Mesenchymal stem cell (in vitro differentiated cells and primary cell): Measurements from ENCODE around the gene RAD1.

Experiments
- DNase-seq: peaks from one replicate; pipeline ENCODE4 v3.0.0-alpha.2; 2013
- H2AFZ ChIP-seq: one replicate; pipeline ENCODE4 v1.6.1; 2013; ENCODE audit warnings: low read depth, mild to moderate bottlenecking, control low read depth, inconsistent platforms, low read length, moderate library complexity
- H2AK5ac ChIP-seq: 2 replicates; pipeline ENCODE4 v1.6.1; 2013; ENCODE audit warnings: low read length, moderate library complexity, mild to moderate bottlenecking, inconsistent platforms; ENCODE audit not compliant: severe bottlenecking
- H2BK120ac ChIP-seq: one replicate; pipeline ENCODE4 v1.6.1; 2013; ENCODE audit warnings: low read depth, mild to moderate bottlenecking, inconsistent platforms, low read length, moderate library complexity
- H2BK12ac ChIP-seq, 2 experiments: one replicate each; pipeline ENCODE4 v1.6.1; 2013; ENCODE audit warnings: inconsistent platforms in 2 of 2, low read length in 2 of 2, mild to moderate bottlenecking in 2 of 2, moderate library complexity in 2 of 2, control low read depth in 1 of 2
- H2BK15ac ChIP-seq: one replicate; pipeline ENCODE4 v1.6.1; 2013; ENCODE audit warnings: mild to moderate bottlenecking, low read depth, inconsistent platforms; ENCODE audit not compliant: poor library complexity, severe bottlenecking
- H2BK5ac ChIP-seq: 2 replicates; pipeline ENCODE4 v1.6.1; 2013; ENCODE audit warnings: low read depth, mild to moderate bottlenecking, low read length, control low read depth, inconsistent platforms; ENCODE audit not compliant: poor library complexity, severe bottlenecking
- H3K14ac ChIP-seq, 2 experiments: one replicate each; pipeline ENCODE4 v1.6.1; 2013; ENCODE audit warnings: inconsistent platforms in 2 of 2, low read length in 2 of 2, control low read depth in 1 of 2, mild to moderate bottlenecking in 1 of 2, moderate library complexity in 1 of 2
- H3K18ac ChIP-seq, 2 experiments: one replicate each; pipeline ENCODE4 v1.6.1; 2013; ENCODE audit warnings: inconsistent platforms in 2 of 2, low read length in 2 of 2, control low read depth in 1 of 2, low read depth in 1 of 2, mild to moderate bottlenecking in 1 of 2
- H3K23ac ChIP-seq, 2 experiments: one replicate each; pipeline ENCODE4 v1.6.1; 2013; ENCODE audit warnings: inconsistent platforms in 2 of 2, low read length in 2 of 2, mild to moderate bottlenecking in 2 of 2, moderate library complexity in 2 of 2, control low read depth in 1 of 2
- H3K27ac ChIP-seq: 2 replicates; pipeline ENCODE4 v1.5.1; 2013; ENCODE audit warnings: mild to moderate bottlenecking, moderate library complexity, low read length, control low read depth, inconsistent platforms; ENCODE audit not compliant: poor library complexity, severe bottlenecking
- H3K27me3 ChIP-seq, 2 experiments: 2 replicates each; pipeline versions ENCODE4 v1.6.1 to v1.7.0; 2013; ENCODE audit warnings: low read length in 2 of 2, mild to moderate bottlenecking in 2 of 2, moderate library complexity in 2 of 2, control low read depth in 1 of 2, inconsistent platforms in 1 of 2; ENCODE audit not compliant: control insufficient read depth in 1 of 2, insufficient read depth in 1 of 2
- H3K36me3 ChIP-seq, 2 experiments: 2 replicates each; pipeline versions ENCODE4 v1.6.1 to v1.7.0; 2013; ENCODE audit warnings: low read length in 2 of 2, control low read depth in 1 of 2, inconsistent platforms in 1 of 2, low read depth in 1 of 2, mild to moderate bottlenecking in 1 of 2; ENCODE audit not compliant: insufficient read depth in 2 of 2, control insufficient read depth in 1 of 2
- H3K4ac ChIP-seq, 2 experiments: one replicate each; pipeline ENCODE4 v1.6.1; 2013; ENCODE audit warnings: inconsistent platforms in 2 of 2, low read length in 2 of 2, mild to moderate bottlenecking in 2 of 2, moderate library complexity in 2 of 2, control low read depth in 1 of 2, low read depth in 1 of 2
- H3K4me1 ChIP-seq: 2 replicates; pipeline ENCODE4 v1.6.1; 2013; ENCODE audit warnings: low read depth, low read length, control low read depth; ENCODE audit not compliant: control insufficient read depth, insufficient read depth
- H3K4me2 ChIP-seq: 2 replicates; pipeline ENCODE4 v1.6.1; 2013; ENCODE audit warnings: low read length, mild to moderate bottlenecking, inconsistent platforms; ENCODE audit not compliant: poor library complexity, severe bottlenecking
- H3K4me3 ChIP-seq, 2 experiments: 2 replicates each; pipeline versions ENCODE4 v1.5.1 to v1.7.0; 2013; ENCODE audit warnings: low read length in 2 of 2, mild to moderate bottlenecking in 2 of 2, control low read depth in 1 of 2, low read depth in 1 of 2; ENCODE audit not compliant: insufficient read depth in 1 of 2
- H3K79me1 ChIP-seq: replicated peaks from 2 replicates; pipeline ENCODE4 v1.6.1; 2013; ENCODE audit warnings: mild to moderate bottlenecking, control low read depth, low read length, inconsistent platforms; ENCODE audit not compliant: poor library complexity, severe bottlenecking
- H3K9ac ChIP-seq: 2 replicates; pipeline ENCODE4 v1.7.0; 2013; ENCODE audit warnings: mild to moderate bottlenecking, low read length, moderate library complexity
- H3K9me3 ChIP-seq: 2 replicates; pipeline ENCODE4 v1.7.0; 2013; ENCODE audit warnings: mild to moderate bottlenecking, low read length; ENCODE audit not compliant: control insufficient read depth
- H4K8ac ChIP-seq: one replicate; pipeline ENCODE4 v1.6.1; 2013; ENCODE audit warnings: inconsistent platforms, mild to moderate bottlenecking, low read length, moderate library complexity
- H4K91ac ChIP-seq: one replicate; pipeline ENCODE4 v1.6.1; 2013; ENCODE audit warnings: mild to moderate bottlenecking, low read length, inconsistent platforms
- WGBS: methylation state at CpG from one replicate; pipeline ENCODE4 v1.1.7; 2013; ENCODE audit warnings: mixed read lengths; 5-methylcytosine and 5-hydroxymethylcytosine counted together

The RAD1 gene

GRCh38 chr5:34892414-34892813 lies 22.9 kb downstream of the RAD1 start:
- Histone ChIP-seq H3K4ac (no peak overlapping the region), H3K14ac (no peak overlapping the region), H3K9me3 (no peaks in the 10 kb centered on the region), H3K79me1 (no peaks in the 10 kb centered on the region), H2BK5ac (no peak overlapping the region), H2BK120ac (no peak overlapping the region), H2BK12ac (no peak overlapping the region), H2AK5ac (no peak overlapping the region), H3K4me3 (no peak overlapping the region), H2BK15ac (no peak overlapping the region), H3K23ac (no peak overlapping the region), H3K18ac (no peak overlapping the region), H4K91ac (no peak overlapping the region), H3K27ac (no peak overlapping the region), H2AFZ (no peak overlapping the region), H4K8ac (no peak overlapping the region), H3K4me1 (no peaks in the 10 kb centered on the region), H3K27me3 (no peaks in the 10 kb centered on the region), H3K36me3 (no peaks in the 10 kb centered on the region), H3K4me2 (no peak overlapping the region), H3K9ac (peak overlapping the region; percentile 50)
- 90% methylated on average over 6 of the region's 6 CpGs for WGBS
- no peak for DNase-seq

DNA sequence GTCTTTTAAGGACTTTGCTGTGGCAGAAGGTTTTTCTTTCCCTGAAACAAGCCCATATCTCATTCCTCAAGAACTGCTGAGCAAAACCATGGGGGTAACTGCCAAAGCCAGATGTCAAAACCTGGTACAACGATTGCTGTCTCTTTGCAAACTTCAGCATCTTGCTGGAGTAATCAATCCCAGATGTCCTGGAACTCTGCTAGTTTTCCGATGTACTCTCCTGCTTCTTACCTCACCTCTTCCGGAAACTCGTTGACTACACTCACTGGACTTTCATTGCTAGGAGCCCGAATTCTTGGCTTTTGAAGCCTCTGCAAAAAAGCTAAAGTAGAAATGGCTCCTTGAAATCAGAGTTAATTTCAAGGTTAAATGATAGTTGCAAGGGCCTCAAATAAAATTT lies 23.3 kb downstream of the RAD1 start:
- 64% methylated on average over 5 of the region's 5 CpGs for WGBS
- no peaks in the 10 kb centered on the region for H3K9me3 ChIP-seq
- no peak overlapping the region for H2BK120ac ChIP-seq
- H4K8ac ChIP-seq, result no peak overlapping the region
- no peak overlapping the region for H2AFZ ChIP-seq
- H3K4me3 ChIP-seq, result no peak overlapping the region
- no peak overlapping the region for H3K23ac ChIP-seq
- no peaks in the 10 kb centered on the region for H3K79me1 ChIP-seq
- H3K4me1 ChIP-seq, result no peaks in the 10 kb centered on the region
- H2AK5ac ChIP-seq, result no peak overlapping the region
- no peak overlapping the region for H2BK15ac ChIP-seq
- H3K36me3 ChIP-seq, result no peaks in the 10 kb centered on the region
- H3K18ac ChIP-seq, result no peak overlapping the region
- H3K4me2 ChIP-seq, result no peak overlapping the region
- peak overlapping the region; percentile 61 for H3K9ac ChIP-seq
- H3K27me3 ChIP-seq, result no peaks in the 10 kb centered on the region
- no peak overlapping the region for H2BK12ac ChIP-seq
- no peak overlapping the region for H3K27ac ChIP-seq
- no peak overlapping the region for H2BK5ac ChIP-seq
- no peak for DNase-seq
- H4K91ac ChIP-seq, result no peak overlapping the region
- H3K14ac ChIP-seq, result no peak overlapping the region
- no peak overlapping the region for H3K4ac ChIP-seq

- H3K14ac ChIP-seq, result no peak overlapping the region
- no peaks in the 10 kb centered on the region for H3K36me3 ChIP-seq
- H2AK5ac ChIP-seq, result no peak overlapping the region
- no peak overlapping the region for H3K4me2 ChIP-seq
- no peaks in the 10 kb centered on the region for H3K4me1 ChIP-seq
- no peak overlapping the region for H2BK120ac ChIP-seq
- no peak overlapping the region for H3K4me3 ChIP-seq
- WGBS, result 100% methylated on average over 1 of the region's 1 CpG
- no peak overlapping the region for H3K18ac ChIP-seq
- no peak overlapping the region for H4K91ac ChIP-seq
- H3K9ac ChIP-seq, result no peak overlapping the region
- H3K23ac ChIP-seq, result no peak overlapping the region
- H3K27ac ChIP-seq, result no peak overlapping the region
- H3K27me3 ChIP-seq, result no peaks in the 10 kb centered on the region
- H2AFZ ChIP-seq, result no peak overlapping the region
- no peak overlapping the region for H3K4ac ChIP-seq
- no peak for DNase-seq
- no peak overlapping the region for H2BK15ac ChIP-seq
- H3K79me1 ChIP-seq, result no peaks in the 10 kb centered on the region
- no peak overlapping the region for H2BK5ac ChIP-seq
- H4K8ac ChIP-seq, result no peak overlapping the region
- H3K9me3 ChIP-seq, result no peaks in the 10 kb centered on the region
- H2BK12ac ChIP-seq, result no peak overlapping the region
These were observed 25.9 kb downstream of the RAD1 start for GRCh38 chr5:34889394-34889793.

- H3K23ac ChIP-seq, result no peak overlapping the region
- 95% methylated on average over 1 of the region's 3 CpGs for WGBS
- H4K91ac ChIP-seq, result no peak overlapping the region
- no peak overlapping the region for H4K8ac ChIP-seq
- H3K9ac ChIP-seq, result no peak overlapping the region
- H3K4me2 ChIP-seq, result no peak overlapping the region
- no peaks in the 10 kb centered on the region for H3K27me3 ChIP-seq
- no peak overlapping the region for H3K4me3 ChIP-seq
- no peaks in the 10 kb centered on the region for H3K4me1 ChIP-seq
- H2AFZ ChIP-seq, result no peak overlapping the region
- H3K4ac ChIP-seq, result no peak overlapping the region
- no peak for DNase-seq
- no peak overlapping the region for H3K14ac ChIP-seq
- H2AK5ac ChIP-seq, result no peak overlapping the region
- no peaks in the 10 kb centered on the region for H3K36me3 ChIP-seq
- no peak overlapping the region for H2BK12ac ChIP-seq
- no peak overlapping the region for H2BK15ac ChIP-seq
- no peaks in the 10 kb centered on the region for H3K79me1 ChIP-seq
- no peak overlapping the region for H3K27ac ChIP-seq
- no peaks in the 10 kb centered on the region for H3K9me3 ChIP-seq
- no peak overlapping the region for H3K18ac ChIP-seq
- H2BK5ac ChIP-seq, result no peak overlapping the region
- no peak overlapping the region for H2BK120ac ChIP-seq
These were observed 28.7 kb downstream of the RAD1 start for GRCh38 chr5:34886392-34887119.
